ENCODE data around the gene COX4I2. TPM values are rescaled to one million over a fixed set of nuclear protein-coding genes. Genes with fewer than 3 reads are reported as not detected.

The COX4I2 gene
- total RNA-seq, 2 donors from 2014 or later: 11.4 to 12.6 TPM

GRCh38 chr20:31682352-31682751 lies 44.6 kb downstream of the COX4I2 start:
- DNase-seq (no peak), ATAC-seq (no peak)
- intact Hi-C loops (cut with DNase I): no loop called here

DNA sequence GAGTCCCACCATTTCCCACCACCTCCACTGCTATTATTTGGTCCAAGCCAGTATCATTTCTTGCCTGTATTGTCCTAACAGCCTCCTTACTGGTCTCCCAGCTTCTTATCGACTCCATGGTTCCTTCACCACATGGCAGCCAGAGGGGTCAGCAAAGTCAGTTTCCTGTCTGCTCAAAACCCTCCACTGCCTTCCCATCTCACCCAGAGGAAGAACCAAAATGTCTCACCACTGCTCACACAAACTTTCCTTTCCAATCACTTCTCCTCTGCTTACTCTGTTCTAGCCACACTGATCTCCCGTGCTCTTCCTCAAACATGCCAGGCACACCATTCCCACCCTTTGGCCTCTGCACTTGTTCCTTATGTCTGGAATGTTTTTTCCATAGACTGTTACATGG lies 45.2 kb downstream of the COX4I2 start:
- ATAC-seq (no peak), DNase-seq (no peak)
- intact Hi-C loops (cut with DNase I): no loop called here

- DNase-seq: no peak
- no peak for ATAC-seq
- intact Hi-C loops (cut with DNase I): no loop called here
These were observed 46.7 kb downstream of the COX4I2 start for GRCh38 chr20:31684153-31685015.

- intact Hi-C loops (cut with DNase I): no loop called here
- DNase-seq: no peak
- ATAC-seq: no peak
These were observed 48.3 kb downstream of the COX4I2 start for GRCh38 chr20:31685853-31686643.

DNA sequence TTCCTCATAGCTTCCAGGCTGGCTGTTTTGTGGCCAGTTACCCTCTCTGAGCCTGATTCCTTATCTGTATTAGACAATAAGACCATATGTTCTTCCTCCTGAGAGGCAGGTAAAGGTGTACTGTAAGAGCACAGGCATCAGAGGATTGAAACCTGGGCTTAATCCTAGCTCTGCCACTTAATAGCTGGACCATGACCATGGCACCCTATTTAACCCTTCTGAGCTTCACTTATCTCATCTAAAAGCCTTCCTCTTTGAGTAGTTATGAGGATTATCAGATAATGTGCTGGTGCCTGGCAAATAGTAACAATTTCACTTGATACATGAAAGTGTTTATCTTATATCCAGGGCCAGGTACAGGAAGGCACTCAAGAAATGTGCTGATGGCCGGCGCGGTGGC lies 50.1 kb downstream of the COX4I2 start:
- intact Hi-C loops (cut with DNase I): no loop called here
- no peak for DNase-seq
- ATAC-seq: no peak

DNA sequence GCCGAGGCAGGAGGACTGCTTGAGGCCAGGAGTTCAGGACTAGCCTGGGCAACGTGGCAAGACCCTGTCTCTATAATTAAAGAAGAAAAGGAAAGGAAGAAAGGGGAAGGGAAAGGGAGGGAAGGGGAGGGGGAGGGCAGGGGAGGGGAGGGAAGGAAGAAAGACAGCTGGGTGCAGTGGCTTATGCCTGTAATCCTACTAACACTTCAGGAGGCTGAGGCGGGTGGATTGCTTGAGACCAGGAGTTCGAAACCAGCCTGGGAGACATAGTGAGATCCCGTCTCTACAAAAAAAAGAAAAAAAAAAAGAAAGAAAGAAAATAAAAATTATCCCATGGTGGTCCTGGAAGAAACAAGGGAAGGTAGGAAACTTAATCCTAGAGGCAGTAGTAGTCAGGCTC lies 51.4 kb downstream of the COX4I2 start:
- DNase-seq (no peak), ATAC-seq (no peak)
- intact Hi-C loops (cut with DNase I): no loop called here

DNA sequence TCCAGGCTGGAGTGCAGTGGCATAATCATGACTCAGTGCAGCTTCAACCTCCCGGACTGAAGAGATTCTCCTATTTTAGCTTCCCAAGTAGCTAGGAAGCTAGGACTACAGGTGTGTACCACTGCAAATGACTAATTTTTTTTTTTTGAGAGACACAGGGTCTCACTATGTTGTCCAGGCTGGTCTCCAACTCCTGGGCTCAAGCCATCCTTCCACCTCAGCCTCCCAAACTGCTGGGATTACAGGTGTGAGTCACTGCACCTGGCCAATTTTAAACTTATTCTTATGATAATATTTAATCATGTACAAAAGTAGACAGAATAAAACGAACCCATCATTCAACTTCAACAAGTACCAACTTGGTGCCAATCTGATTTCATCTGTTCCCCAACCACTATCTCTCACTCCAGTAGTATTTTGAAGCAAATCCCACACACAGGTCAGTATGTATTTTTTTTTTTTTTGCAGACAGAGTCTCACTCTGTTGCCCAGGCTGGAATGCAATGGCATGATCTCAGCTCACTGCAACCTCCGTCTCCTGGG lies 52.5 kb downstream of the COX4I2 start:
- intact Hi-C loops (cut with DNase I): no loop called here
- ATAC-seq (no peak), DNase-seq (no peak)

DNA sequence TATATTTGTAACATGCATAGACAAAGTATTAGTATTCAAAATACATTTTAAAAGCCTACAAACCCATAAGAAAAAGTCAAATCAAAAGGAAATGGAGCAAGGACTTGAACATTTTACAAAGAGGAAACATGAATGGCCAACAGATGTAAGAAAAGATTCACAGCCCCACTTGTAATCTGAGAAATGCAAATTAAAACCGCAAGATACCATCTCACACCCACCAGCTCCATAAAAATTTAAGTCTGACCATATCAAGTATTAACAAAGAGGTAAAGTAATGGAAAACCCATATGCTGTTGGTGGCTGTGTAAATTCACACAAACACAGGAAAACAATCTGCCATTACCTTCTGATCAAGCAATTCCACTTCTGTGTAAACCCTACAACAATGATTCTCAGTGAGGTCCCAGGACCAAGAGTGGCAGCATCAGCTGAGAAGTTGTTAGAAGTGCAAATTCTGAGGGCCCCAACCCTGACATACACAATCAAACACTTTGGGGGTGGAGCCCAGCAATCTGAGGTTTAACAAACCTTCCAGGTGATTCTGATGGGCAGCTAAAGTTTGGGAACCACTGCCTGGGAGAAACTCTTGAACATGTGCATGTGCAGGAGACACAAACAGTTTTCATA lies 54.0 kb downstream of the COX4I2 start:
- no peak for DNase-seq
- no peak for ATAC-seq
- intact Hi-C loops (cut with DNase I): no loop called here

- DNase-seq: no peak
- intact Hi-C loops (cut with DNase I): no loop called here
- ATAC-seq: no peak
These were observed 55.7 kb downstream of the COX4I2 start for GRCh38 chr20:31693402-31693801.

DNA sequence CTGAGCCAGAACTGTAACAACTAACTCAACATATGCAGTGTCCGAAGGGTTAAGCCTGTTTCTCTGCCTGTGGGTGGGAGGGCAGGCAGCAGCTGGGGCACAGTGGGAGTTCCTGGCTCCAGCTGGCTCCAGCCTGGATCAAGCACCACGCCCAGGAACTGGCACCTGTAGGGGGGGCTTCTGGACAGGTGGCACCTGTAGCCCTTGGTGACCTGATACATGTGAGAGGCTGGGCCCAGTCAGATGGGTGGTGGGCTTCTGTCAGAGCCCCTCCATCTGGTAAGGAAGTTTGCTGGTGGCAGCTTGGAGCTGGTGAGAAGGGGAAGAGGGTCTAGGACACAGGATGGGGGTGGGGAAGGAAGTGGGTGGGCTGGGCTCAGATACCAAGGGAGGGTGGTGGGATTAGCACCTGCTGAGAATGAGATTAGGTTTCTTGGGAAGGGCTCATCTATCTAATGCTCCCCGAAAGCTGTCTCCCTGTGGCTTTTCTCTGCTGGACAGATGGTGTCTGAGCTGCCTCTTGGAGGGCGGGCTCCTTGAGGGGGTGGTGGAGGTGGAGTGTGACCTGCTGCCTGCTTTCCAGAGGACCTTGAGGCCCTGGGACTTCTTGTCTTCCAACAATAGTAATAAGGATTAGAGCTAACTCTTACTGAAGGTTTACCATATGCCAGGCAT lies 56.4 kb downstream of the COX4I2 start:
- intact Hi-C loops (cut with DNase I): no loop called here
- DNase-seq (no peak), ATAC-seq (no peak)

Small RNAs within 50 kb of the gene (microRNA-seq; reads per million reads assigned to microRNA genes)
- 0 to 0.27 reads per million in 2 donors for gene MIR3193

Other genes starting within 250 kb of the COX4I2 start
- gene DEFB119, start 247.3 kb upstream of the COX4I2 start, total RNA-seq: not detected
- not detected for gene DEFB121, start 231.7 kb upstream of the COX4I2 start, total RNA-seq
- gene DEFB123, start 197.3 kb upstream of the COX4I2 start, total RNA-seq: not detected
- gene DEFB124, start 162.8 kb upstream of the COX4I2 start, total RNA-seq: under 1 TPM in 1 of 2 donors, not detected in 1; 0.44 TPM
- 1 to 10 TPM; 1.6 to 3.2 TPM for gene REM1, start 162.6 kb upstream of the COX4I2 start, total RNA-seq
- 10 to 100 TPM; 64.9 to 88.9 TPM for gene HM13, start 123.5 kb upstream of the COX4I2 start, total RNA-seq
- gene ID1, start 32.6 kb upstream of the COX4I2 start, total RNA-seq: 100 to 1,000 TPM; 103 to 222 TPM
- gene BCL2L1, start 85.0 kb downstream of the COX4I2 start, total RNA-seq: 10 to 100 TPM; 45.1 to 79.8 TPM
- gene TPX2, start 101.4 kb downstream of the COX4I2 start, total RNA-seq: 1 to 10 TPM in 1 of 2 donors, under 1 TPM in 1; 0.73 to 2.0 TPM
- under 1 TPM in 1 of 2 donors, not detected in 1; 0.55 TPM for gene MYLK2, start 181.4 kb downstream of the COX4I2 start, total RNA-seq
- 1 to 10 TPM; 1.6 to 3.1 TPM for gene FOXS1, start 207.7 kb downstream of the COX4I2 start, total RNA-seq
- gene DUSP15, start 232.6 kb downstream of the COX4I2 start, total RNA-seq: 1 to 10 TPM; 4.2 to 5.7 TPM
- gene TTLL9, start 232.7 kb downstream of the COX4I2 start, total RNA-seq: under 1 TPM in 1 of 2 donors, not detected in 1; 0.13 TPM

Measured in left cardiac atrium (tissue), 4 donors.